T-helper 1 cell (primary cell): ENCODE results near the gene HSCB.
"Not testable (repeated sequence)": the region's sequence is repeated elsewhere in the genome, so short reads cannot be mapped to it uniquely, and the experiment has no call there.

ENCODE experiments used
- DNase-seq, 5 donors: peaks; one replicate each; pipeline ENCODE4 v3.0.0-alpha.2; 2012 to 2020
- total RNA-seq, 4 donors: gene quantifications; one replicate each; lab custom pipeline; 2026; lab: John Stamatoyannopoulos, UW

The HSCB gene, protein sequence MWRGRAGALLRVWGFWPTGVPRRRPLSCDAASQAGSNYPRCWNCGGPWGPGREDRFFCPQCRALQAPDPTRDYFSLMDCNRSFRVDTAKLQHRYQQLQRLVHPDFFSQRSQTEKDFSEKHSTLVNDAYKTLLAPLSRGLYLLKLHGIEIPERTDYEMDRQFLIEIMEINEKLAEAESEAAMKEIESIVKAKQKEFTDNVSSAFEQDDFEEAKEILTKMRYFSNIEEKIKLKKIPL
- total RNA-seq: 3.5 to 7.5 (median 5.5) reads per million in 4 donors

DNA sequence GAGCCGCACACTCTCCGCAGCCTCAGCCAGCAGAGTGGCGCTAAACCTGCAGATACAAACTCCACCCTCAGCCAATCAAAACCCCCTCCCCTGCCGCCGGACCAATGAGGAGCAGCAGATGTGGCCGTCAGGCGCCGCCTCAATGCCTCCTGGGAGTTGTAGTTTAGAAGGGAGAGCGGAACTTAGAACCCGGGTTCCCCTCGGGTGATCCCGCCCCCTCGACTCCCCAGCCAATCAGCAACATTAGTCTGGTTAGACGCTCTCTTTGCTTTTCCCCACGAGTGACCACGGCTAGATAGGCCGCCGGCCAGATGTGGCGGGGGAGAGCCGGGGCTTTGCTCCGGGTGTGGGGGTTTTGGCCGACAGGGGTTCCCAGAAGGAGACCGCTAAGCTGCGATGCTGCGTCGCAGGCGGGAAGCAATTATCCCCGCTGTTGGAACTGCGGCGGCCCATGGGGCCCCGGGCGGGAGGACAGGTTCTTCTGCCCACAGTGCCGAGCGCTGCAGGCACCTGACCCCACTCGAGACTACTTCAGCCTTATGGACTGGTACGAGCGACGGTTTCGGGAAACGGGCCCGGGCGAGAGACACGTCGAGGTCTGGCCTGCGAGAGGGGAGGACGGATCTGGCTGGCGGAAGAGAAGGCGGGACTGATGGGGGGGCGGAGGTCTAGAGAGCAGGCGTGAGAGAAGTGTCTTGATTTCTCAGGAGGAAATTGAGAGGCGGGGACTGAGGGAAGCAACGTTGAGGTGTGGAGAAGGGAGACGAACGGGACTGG, at the start of gene HSCB, which contains the start of gene CHEK2:
Gene HSCB, plus strand, starts transcription at position 255 of the 777 bp plus-strand sequence. Its CDS starts 57 bp downstream, at position 312.
Gene CHEK2, minus strand, starts transcription at position 36 of the 777 bp plus-strand sequence. CDS start 7,099 bp downstream, outside the sequence.
- peak; percentile 92 to 99 (median 95) for DNase-seq

DNA sequence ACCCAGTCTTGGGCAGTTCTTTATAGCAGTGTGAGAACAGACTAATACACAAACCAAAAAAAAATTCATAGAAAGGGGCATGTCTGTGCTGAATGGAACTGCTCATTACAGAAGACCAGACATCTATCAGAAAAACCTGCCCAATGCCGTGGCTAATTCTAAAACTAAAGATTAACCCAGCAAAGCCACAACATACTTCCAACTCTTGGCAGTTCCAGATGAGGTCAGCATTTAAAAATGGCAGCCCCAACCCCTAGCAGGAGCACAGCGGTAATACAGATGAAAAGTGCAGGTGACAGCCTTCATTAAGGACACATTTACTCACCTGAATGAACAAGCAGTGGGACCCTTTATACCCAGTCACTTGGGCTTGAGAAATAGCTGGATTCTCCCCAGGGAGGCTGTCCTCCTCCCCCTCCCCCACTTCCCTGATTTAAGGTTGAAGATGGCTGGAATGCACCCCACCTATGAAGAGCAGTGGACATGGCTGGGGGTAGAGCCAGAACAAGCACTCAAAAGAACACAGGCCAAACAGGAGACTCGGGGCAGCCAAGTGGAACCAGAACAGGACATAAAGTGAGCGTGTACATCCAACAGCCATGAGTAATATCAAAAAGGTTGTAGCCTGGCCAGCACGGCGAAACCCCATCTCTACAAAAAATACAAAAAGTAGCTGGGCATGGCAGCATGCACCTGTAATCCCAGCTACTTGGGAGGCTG, 48.6 kb upstream of the HSCB start:
- not testable (repeated sequence) for DNase-seq

DNA sequence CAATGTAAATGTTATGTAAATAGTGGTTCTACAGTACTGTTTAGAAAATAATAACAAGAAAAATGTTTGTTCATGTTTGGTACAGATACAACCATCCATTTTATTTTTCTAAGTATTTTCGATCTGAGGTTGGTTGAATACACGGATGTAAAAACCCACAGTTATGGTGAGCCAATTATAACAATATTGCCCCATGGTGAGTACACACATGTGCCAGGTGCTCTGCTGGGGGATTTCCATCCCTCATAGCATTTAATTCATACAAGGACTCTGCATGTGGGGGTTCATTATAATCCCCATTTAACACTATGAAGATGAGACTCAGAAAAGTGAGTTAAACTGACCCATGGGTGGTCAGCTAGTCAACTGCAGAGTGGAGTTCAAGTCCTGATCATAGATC, 38.9 kb upstream of the HSCB start:
- no peak for DNase-seq

DNA sequence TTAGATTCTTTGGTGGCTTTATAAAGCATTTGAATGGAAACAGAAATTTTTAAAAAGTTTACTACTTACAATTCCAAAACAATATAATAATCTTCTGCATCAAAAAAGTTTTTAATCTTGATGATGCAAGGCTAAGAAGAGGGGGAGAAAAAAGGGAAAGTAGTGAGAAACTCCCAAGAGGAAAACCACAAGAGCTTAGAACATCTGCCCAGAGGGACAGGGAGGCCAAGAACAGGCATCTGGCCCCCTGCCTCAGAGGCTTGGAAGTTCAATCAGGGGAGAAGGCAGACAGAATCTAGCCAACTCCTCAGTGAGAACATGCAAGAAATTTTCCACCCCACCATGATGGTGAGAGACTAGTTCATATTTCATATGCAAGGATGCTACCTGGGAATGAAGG, 38.4 kb upstream of the HSCB start:
- no peak for DNase-seq

DNA sequence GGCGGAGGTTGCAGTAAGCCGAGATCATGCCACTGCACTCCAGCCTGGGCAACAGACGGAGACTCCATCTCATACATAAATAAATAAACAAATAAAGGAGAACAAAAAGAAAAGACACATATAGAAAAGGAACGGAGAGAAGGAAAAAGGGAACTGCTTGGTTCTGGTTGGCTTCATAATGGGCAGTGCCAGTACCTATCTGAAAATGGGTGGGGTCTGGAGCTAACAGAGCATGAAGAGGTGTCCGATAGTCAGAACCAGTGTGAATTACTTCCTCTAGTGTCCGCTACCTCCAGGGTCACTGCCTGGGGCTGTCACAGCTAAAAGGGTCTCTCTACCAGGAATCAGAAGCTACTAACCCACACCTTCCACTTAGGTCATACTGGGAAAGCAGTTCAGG, 35.0 kb upstream of the HSCB start:
- no peak for DNase-seq

DNA sequence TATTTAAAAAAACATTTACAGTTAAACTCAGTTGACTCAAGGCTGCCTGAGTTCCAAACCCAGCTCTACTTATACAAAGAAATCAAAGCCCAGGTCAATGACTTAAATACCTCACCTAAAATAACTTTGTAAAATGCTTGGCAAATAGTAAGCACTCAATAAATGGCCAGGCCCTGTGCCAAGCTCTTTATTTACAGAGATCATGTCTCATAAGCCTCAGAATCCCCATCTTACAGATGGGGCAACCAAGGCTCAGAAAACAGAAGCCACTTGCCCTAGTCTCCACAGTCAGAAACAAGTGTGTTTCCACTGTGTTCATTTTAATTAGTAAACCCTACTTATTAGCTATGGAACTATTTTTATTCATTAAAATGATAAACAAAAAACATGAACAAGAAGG, 31.7 kb upstream of the HSCB start:
- DNase-seq: no peak

DNA sequence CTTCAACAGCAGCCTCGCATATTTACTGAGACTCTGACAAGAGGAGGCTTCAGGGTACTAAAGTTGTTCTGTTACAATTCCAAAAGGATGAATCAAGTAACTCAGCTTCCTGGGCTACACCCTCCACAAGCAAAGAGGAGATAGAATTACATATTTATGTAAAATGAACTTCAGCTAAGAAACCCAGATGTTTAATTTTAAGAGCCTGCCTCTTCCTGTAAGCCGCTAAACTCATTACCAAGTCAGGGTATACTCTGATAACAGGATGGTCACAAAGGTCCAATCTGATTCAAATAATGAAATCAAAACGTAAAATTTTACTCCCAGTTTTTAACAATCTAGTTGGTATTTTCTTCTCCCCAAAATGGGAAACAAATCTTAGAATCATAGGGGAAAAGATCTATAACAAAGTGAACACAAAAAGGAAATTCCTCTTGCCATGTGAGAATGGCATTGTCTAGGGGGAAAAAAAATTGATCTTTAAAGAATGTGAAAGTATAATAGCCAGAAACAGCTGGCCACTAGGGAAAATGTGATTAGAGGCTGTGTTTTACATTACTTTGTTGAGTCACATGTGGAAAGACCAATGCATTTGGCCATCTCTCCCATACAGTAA, 31.2 kb upstream of the HSCB start:
- DNase-seq: no peak

DNA sequence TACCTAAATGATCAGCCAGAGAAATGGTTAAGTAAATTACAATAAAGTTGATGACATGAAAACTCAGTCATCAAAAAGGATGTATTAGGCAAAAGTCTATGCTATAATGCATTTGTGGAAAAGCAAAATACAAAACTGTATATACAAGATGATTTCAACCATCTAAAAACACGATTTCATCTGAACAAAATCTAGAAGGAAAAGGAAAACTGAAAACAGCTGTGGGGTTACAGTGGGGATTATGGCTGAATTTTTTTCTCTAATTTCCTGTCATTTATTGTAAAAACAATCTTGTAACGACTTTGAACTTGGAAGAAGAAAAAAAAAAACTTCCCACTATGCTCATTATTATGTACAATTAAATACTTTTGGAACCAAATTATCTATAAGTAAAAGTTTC, 30.5 kb upstream of the HSCB start:
- no peak for DNase-seq

DNA sequence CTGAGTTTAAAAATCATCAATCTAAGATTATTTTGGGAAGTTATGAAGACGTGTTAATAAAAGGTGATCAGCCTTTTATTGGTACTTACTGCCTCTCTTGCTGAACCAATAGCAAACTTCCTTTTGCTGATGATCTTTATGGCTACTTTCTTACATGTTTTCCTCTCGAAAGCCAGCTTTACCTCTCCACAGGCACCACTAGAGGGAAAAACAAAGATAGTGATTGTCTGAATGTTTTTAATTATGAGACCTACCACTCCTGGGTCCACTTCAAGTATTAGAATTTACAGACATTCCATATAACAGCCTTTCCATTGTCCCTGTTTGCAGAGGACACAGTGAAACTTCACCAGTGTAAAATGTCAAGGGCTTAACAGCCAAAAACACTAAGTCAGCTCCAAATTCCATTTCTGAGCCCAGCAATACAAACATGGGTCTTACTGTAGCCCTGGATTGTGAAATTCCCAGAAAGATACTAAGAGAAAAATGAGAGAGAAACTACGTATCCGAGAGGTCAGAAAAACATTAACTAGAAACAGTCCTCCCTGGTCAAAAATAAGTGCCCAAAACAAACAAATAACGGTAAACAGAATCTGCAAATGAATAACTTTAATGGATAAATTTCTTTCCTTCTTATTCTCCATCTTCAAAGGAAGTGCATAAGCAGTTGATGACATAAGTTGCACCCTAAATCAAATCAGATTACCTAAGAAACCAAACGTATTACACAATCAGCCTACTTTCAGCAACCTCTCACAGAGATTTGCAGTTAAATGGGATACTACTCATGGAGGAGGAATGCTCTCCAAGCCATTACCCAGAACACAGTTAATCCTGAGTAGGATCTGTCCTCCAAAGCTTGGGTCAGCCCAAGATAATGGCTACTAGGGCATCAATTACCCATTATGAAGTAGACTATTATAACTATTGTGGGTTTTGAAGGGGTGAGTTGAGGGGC, 29.7 kb upstream of the HSCB start:
- no peak for DNase-seq

DNA sequence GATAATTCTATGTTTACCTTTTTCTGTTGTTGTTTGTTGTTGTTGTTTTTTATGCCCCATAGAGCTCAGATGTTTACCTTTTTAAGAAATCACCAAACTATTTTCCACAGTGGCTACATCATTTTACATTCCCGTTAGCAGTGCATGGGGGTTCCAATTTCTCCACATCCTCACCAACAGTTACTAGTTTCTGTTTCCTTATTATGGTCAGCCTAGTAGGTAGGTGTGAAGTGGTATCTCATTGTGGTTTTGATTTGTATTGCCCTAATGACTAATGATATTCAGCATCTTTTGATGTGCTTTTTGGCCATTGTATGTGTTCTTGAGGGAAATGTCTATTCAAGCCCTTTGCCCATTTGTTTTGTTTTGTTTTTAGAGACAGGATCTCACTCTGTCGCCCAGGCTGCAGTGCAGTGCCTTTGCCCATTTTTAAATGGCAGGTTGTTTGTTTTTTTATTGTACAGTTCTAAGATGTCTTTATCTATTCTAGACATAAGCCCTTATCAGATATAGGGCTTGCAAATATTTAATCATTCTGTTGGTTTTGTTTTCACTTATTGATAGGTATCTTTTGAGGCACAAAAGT, 27.7 kb upstream of the HSCB start:
- peak in 1 of 5 donors; percentile 53 for DNase-seq

DNA sequence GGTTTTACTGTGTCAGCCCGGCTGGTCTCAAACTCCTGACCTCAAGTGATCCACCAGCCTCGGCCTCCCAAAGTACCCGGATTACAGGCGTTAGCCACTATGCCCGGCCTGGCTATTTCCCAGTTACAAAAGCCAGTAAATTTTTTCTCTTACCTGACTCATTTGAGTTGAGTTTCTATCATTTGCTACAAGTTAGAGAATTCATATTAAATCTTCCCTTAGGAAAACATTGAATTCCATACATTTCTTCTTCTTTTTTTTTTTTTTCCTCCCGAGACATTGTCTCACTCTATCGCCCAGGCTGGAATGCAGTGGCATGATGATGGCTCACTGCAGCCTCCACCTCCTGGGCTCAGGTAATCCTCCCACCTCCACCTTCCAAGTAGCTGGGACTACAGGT, 26.2 kb upstream of the HSCB start:
- no peak for DNase-seq

DNA sequence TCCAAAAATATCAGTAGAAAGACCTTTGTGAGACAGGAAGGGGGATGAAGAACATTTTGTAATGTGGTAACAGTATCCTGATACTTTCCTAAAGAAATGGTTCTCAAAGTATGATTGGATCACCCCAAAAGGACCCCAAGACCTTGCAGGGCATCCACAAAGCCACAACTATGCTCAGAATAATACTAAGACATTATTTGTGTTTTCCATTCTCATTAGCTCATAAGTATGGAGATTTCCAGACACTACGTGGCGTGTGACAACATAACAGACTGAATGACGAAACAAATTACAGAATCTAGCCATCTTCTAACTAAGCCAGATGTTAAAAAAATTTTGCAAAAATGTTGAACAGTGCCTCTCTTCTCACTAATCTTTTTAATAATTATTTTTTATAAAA, 25.2 kb upstream of the HSCB start:
- no peak for DNase-seq

DNA sequence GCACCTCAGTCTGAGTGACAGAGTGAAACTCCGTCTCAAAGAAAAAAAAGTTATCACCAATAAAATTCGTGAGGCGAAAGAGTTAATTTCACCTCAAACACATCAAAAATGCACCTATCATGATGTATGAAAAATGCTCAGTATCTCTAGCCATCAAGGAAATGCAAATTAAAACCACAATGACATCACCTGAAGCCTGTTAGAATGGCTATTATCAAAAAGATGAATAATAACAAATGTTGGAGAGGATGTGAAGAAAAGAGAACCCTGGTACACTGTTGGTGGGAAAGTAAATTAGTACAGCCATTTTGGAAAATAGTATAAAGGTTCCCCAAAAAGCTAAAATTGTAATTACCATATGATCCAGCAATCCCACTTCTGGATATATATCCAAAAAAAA, 23.8 kb upstream of the HSCB start:
- DNase-seq: peak in 1 of 5 donors; percentile 14

DNA sequence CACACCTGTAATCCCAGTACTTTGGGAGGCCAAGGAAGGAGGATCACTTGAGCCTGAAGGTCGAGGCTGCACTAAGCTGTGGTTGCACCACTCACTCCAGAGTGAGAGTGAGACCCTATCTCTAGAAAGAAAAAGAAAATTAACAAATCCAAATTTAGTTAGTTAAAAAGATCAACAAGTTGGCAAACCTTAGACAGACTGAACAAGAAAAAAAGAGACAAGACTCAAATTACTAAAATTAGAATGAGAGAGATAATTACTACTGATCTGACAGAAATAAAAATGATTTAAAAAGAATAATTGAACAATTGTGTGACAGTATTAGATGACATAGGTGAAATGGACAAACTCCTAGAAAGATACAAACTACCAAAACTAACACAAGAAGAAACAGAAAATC, 13.8 kb upstream of the HSCB start:
- DNase-seq: no peak

DNA sequence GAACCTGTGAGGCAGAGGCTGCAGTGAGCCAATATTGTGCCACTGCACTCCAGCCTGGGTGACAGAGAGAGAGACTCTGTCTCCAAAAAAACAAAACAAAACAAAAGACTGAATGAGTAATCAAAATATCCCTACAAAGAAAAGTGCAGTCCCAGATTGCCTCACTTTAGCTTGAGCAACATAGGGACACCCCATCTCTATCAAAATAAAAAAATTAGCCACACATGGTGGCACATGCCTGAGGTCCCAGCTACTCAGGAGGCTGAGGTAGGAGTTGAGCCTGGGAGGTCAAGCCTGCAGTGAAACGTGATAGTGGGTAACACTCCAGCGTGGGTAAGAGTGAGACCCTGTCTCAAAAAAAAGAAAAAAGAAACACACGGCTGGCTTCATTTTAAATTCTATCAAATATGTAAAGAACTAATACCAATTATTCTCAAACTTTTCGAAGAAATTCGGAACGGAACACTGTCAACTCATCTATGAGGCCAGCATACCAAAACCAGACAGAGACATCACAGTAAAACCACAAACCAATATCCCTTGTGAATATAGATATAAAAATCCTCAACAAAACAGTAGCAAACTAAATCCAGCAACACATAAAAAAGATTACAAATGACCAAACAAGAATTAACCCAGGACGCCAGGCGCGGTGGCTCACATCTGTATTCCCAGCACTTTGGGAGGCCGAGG, 13.1 kb upstream of the HSCB start:
- no peak for DNase-seq

DNA sequence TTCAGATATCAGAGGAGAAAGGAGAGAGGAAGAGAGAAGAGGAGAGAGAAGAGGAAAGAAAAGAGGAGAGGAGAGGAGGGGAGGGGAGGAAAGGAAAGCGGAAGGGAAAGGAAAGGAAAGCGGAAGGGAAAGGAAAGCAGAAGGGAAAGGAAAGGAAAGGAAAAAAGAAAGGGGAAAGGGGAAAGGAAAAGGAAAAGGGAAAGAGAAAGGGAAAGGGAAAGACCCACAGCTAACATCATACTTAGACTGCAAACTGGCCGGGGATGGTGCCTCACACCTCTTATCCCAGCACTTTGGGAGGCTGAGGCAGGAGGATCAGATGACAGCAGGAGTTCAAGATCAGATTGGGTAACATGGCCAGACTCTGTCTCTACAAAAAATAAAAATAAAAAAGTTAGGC, 11.7 kb upstream of the HSCB start:
- no peak for DNase-seq

DNA sequence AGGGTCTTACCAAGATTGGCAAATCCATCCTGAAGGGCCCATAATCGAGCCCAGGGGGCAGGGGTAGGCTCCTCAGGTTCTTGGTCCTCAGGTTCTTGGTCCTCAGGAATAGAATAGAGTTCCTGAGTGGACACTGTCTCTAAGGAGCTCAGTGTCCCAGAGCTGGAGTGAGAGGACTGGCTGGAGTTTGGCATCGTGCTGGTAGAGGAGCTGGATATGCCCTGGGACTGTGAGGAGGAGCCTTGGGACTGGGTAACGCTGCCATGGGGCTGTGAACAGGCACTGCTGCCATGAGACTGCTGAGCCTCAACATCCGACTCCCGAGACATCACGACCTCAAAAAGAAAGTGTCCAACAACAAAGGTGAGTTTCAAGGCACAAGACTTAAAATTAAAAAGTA, 7.4 kb upstream of the HSCB start:
- no peak for DNase-seq

DNA sequence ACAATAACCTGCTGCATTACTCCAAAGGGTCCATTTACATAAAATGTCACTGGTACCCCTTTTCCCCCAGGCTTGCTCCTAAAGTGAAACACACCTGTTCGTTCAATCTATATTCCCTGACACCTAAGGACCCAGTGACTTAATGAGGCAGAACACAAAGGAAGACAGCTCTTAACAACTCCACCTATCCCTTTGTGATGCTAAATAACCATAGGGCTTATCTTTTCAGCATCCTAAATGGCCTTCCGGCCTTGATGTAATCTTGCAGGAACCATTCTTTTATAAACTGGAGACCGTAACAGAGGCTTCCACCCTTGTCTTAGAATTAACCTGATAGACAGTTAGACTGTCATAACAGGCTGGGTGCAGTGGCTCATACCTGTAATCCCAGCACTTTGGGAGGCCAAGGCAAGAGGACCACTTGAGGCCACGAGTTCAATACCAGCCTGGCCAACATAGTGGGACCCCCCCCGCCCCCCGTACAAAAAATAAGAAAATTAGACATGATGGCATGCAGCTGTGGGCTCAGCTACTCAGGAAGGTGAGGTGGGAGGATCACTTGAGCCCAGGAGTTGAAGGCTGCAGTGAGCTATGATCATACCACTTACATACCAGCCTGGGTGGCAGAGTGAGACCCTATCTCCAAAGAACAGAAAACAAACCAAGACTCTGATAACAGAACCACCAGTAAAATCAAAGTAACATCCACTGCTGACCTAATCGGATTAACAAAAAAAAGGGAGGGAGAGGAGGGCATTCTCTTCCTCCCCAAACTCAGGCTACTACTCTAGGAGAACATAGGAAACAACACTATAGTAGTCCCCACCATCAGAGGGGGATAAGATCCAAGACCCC, 5.3 kb upstream of the HSCB start:
- DNase-seq: no peak

DNA sequence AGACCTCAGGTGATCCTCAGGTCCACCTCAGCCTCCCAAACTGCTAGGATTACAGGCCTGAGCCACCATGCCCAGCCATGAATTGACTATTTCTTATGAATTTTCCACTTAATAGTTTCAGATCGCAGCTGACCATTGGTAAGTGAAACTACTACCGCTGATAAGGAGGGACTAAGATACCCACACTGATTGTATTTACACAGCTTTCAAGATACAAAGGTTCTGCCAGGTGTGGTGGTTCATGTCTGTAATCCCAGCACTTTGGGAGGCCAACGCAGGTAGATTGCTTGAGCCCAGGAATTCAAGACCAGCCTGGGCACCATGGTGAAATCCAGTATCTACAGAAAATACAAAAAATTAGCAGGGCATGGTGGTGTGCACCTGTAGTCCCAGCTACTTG, 4.1 kb upstream of the HSCB start:
- DNase-seq: no peak

DNA sequence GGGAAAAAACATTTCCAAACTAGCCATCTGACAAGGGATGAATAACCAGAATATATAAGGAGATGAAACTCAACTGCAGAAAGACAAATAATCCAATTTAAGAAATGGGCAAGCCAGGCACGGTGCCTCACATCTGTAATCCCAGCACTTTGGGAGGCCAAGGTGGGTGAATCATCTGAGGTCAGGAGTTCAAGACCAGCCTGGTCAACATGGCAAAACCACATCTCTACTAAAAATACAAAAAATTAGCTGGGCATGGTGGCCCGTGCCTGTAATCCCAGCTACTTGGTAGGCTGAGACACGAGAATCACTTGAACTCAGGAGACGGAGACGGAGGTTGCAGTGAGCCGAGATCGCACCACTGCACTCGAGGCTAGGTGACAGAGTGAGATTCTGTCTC, 3.0 kb upstream of the HSCB start:
- not testable (repeated sequence) for DNase-seq
